Hematopoietic multipotent progenitor cell treated with erythropoietin and hydrocortisone succinate and interleukin-3 and kit ligand, for 4 days (in vitro differentiated cells): Measurements from ENCODE around the gene SORBS2.

Experiments used
- DNase-seq: peaks from one replicate; pipeline ENCODE4 v3.0.0-alpha.2; 2015

The SORBS2 gene

DNA sequence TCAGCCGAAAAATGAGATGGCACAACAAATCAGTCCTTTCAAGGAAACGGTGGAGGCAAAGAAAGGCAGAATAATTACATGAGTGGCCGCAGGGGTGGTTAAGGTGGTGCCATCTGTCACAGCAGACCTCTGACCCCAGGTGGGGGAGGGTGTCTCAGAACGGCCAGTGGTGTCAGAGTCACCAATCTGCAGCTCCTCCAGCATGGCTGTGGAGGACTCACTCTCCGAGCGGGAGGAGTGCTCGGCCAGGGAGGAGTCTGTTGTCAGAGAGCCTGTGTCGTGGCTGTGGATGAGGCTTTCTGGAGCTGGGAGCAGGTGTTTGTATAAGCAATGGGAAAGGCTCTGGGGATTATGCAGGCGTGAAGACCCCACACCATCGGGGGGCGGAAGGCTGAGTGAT is 146.3 kb downstream of the SORBS2 start:
- no peak for DNase-seq

DNA sequence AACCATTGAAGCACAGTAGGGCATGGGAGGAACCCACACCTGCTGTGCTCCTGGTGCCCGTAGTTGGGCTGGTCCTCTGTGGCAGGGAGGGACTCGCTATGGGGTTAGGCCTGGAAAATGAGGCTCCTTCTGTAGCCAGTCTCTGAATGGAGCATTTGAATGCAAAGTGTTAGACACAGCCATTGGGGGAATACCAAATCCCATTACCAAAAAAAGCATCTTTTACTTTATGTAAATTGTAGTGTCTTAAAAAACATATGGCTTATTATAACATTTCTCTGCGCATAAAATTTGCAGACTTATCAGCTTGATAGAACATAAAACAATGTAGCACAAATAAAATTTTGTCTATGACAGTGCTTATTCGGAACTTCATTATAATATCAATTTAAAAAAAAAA is 147.5 kb downstream of the SORBS2 start:
- no peak for DNase-seq

DNA sequence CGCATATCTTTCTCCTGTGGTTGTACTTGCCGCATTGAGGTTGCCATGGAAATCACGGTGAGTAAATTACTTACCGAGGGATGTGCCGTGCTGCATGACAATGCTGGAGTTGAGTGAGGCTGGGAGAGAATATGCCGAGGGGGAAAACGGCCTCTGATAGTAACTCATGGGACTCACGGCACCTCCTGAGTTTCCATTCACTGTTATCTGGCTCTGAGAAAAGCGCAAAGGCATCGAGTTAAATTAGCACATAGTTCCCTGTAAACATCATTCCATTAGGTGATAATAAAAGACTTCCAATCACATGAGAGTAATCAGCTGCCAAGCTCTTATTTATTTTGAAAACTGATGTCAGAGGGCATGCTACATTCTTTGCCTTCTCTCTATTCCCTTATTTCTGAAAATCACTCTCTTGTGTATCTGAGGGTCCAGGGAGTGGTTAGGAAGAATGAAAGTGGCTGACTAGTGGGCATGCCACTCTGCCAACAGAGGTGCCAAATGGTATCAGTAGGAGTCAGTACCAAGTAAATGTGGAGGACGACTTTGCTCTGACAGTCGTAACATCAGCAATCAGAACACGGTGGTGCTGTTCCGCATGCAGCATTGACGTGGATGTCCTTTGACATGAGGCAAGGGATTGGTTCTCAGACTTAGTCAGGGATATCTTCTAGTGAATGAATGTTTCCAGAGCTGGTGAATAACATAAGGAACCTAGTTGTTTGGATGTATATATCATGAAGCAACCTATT is 149.8 kb downstream of the SORBS2 start:
- no peak for DNase-seq

DNA sequence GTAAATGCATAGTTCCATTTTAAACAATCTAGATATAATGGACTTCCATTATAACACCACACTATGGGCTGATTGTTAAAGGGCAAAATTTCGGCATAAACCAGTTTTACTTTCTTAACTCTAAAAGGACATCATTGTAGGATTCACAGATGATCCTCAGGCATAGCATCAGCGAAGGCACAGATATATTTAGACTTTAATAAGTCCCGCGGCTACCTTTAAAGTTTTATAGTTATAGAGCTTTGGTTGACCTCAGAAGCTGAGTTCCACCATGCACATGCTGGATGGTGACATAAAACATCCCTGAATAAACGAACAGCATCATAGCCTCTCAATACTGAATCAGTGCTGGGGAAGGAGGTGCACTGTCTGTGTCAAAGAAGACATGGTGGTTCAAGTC is 151.7 kb downstream of the SORBS2 start:
- DNase-seq: no peak

DNA sequence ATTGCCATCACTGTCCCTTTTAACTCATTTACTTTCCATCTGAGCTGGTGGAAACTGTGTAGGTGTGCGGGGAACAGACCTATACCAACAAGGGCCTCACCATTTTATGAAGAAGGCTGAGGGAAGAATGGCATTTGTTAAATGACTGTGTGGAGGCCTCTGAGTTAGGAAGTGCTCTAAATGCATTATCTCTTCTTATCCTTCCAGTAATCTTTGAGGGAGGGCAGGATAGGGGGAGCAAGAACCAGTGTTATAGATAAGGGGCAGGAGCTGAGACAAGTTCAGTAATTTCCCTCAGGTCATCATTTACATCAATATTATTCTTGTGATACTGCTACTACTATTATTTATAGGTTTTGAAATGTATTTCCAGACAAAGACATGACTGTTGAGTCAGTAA is 154.3 kb downstream of the SORBS2 start:
- DNase-seq: no peak

DNA sequence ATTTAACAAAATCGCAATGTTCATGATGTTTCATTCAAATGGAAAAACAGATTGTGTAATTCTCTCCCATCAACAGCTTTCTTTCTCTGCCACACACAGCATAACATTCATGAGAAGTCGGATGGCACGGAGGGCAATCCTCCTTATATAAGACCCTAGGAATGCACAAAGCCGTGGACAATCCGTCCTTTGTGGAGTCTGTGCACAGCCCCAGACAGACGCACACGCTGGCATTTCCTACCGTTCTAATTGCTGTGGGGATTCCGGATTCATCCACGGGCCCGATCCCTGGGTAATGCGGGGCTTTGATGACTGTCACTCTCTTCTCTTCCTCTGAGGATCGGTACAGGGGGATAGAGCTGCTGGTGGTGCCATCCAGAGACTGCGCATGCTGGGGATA is 154.8 kb downstream of the SORBS2 start:
- DNase-seq: no peak

DNA sequence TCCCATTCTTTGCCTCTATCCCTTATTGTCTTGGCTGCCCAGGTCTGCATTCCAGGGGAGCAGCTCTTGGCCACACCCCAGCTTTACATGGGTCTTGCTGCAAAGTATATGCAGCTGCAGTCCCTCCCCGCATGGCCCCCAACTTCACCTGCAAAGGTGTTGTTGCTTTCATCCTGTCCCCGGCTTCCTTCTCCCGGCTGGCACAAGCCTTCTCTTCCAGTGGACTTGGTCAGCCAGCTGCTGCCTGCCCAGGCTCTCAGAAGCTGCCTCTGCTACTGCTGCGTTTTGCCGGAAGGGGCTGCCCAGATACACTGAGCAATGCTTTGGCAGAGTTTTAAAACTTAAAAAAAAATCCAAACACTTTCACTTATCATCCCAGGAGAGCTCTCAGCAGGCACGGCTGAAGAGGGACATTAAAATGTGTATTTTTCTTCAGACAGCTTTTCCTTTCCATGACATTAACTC is 155.5 kb downstream of the SORBS2 start:
- DNase-seq: no peak

DNA sequence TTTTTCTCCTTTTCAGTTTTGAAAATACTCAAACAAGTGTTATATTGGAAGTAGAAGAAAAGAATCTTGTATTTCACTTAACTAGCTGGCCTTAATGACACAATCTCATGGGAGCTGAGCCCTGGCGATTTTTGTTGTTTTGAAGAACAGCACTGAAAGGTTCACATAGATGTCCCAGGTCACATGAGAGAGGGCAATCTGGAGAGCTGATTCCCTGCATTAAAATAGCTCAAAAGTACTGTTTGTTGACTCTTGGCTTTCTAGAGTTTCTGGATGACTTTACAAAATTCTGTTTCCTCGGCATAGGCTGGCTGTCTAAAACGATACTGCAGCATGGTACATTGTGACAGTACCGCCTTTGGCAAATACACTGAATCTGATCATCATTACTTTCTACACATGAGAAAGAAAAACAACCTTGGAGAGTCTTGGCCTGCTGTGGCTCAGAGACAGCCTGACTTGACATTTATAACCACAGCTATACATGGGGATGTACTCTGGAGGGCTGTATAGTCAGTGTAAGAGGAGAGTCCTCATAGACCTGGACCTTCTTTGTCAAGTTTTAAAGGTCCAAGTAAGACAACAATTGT is 156.9 kb downstream of the SORBS2 start:
- no peak for DNase-seq

DNA sequence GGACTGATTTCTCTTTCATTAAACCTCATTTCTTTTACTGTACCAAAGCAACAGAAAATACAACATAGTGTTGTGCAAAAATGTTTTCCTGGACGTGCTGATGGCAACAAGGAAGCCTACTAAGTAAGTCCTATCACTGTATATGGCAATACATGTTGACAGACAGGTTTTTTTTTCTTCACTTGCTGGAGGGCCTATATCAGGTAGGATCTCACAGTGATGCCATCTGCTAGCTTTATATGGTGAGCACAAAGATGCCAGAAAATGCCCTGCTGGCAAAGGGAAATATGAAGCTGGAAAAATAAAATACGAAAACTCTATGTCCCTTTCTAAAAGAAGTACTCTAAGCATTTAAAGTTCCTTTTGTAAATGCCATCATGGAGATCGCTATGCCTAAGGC is 157.7 kb downstream of the SORBS2 start:
- no peak for DNase-seq

DNA sequence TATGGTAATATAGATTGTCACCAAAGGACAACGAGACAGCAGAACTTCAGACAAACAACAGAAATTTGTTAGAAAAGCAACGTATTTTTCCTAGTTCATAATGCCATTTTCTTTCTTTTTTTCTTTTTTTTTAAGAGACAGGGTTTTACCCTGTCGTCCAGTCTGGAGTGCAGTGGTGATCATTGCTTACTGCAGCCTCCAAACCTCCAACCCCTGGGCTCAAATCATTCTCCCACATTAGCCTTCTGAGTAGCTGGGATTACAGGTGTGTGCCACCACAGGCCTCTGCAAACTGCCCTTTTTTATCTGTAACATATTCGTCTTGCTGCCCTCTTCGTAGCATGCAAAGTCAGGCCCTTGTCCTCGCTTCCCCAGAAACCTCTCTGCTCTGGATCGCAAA is 160.1 kb downstream of the SORBS2 start:
- no peak for DNase-seq

DNA sequence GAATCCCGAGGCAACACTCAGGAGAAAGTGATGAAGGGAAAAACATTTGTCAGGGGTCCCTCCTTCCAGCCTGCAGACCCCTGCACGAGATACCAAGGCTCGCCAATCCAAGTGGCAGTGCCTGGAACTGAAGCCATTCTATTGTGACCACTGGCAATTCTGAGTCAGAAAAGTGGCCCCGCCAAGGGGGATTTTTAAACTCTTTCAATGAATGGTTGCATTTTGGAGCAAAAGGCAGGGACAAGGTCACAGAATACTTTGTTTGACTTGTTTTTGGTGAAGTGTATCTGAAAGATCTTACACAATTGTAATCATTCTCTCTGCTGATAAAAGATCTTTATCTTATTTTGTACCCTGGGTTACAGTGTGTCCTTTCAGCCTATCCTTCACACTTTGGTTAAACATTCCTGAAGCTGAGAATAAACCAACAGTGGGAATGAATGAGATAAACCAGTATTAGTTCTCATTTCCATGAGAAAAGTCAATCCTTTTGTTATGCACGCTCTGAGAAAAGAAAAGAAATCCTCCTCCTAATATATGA is 160.8 kb downstream of the SORBS2 start:
- DNase-seq: no peak

DNA sequence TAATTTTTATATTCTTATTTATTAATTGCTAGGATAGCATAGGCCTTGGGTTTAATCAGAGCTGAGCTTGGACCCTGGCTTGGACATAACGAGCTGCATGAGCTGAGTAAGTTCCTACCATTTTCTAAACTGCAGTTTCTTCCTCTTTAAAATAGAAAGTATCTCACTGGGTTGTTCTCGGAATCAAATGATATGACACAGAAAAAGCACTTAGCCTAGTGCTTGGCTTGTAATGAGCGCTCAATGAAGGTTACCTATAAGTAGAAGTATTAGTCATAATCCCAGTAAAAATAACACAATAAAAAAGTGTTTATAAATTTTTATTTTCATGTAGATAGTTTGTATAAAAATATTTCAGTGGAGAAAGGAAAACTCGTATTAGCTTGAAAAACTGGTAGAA is 163.4 kb downstream of the SORBS2 start:
- DNase-seq: no peak

DNA sequence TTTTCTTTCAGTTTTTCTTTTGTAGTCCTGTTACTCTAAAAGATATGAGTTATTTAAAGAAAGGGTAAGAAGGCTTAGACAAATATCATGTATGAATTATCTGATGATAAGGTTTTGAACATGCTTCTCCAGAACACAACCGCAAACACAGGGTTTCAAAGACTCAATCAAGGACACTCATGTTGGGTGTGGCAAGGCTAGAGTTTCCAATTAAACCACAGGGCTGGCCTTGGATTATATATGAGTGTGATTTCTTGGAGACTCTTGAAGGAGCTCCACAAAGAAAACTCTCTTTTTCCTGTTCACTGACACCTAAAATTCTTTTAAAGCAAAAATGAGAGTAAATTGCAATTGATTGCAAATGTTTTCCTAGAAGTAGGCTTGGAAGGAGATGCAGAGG is 166.6 kb downstream of the SORBS2 start:
- no peak for DNase-seq

DNA sequence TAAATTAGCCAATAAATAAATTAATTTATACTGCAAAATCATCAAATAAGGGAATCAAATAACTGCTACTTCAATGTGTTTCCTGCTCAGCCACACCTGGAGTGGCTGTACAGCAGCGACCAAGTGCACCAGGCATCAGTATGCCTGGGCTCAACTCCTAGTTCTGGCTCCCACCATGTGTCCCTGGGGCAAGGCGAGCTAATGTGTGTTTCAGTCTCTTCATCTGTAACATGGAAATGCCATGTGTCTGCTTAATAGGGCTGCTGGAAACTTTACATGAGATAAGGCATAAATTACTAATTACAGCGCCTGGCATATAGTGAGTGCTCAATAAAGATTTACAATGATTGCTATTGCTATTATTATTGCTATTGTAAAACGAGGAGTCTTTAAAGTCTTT is 167.6 kb downstream of the SORBS2 start:
- DNase-seq: no peak

DNA sequence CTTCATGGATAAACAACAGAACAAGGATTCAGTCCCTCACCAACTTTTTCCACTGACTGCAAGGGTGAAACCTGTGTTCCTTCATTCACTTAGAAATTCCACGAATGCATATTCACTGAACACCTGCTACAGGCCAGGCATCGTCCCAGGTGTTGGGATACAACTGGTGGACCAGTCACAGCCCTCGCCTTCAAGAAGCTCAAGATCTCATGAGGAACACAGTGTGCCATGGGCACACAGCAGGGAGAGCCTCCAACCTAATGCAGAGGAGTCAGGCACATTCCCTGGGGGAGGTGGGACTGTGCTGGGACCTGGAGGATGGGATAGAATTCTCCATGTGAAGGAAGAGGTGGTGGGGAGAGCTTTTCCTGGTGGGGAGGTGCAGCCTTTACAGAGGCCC is 169.1 kb downstream of the SORBS2 start:
- no peak for DNase-seq

DNA sequence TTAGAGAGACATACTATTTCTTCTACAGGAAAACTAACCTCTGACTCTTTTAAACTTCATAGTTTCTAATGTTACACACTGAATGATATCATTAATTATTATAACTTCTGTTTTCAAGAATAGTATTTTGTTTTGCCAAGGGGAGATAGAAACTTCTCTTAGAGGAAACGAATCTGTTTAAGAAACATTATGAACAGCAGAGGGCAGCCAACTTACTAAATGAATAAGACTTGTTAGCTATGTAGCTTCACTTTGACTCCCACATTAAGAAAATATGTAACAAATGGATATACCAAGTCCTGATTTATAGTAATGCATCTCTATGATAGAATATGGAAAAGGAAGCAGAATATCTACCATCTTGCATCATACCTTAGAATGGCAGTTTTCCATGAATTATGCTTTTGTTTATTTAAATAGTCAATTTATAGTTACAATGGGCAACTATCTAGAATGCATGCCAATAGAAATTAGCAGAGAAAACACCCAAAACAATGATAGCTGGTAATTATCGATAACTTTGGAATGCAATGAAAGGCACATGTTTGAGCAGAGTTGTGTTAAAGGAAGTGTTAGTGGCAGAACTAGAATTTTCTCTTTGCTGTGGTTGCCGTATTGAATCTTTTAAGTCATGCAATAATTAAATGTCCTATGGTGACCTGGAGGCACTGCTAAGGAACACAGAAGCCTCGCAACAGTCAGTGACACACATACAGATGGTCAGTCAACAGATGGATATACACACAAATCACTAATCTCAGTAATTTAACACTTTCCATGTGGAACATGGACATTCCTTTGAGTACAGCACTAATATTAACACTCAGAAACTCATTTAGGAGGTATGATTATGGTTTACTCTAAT is 171.0 kb downstream of the SORBS2 start:
- peak; percentile 82 for DNase-seq

DNA sequence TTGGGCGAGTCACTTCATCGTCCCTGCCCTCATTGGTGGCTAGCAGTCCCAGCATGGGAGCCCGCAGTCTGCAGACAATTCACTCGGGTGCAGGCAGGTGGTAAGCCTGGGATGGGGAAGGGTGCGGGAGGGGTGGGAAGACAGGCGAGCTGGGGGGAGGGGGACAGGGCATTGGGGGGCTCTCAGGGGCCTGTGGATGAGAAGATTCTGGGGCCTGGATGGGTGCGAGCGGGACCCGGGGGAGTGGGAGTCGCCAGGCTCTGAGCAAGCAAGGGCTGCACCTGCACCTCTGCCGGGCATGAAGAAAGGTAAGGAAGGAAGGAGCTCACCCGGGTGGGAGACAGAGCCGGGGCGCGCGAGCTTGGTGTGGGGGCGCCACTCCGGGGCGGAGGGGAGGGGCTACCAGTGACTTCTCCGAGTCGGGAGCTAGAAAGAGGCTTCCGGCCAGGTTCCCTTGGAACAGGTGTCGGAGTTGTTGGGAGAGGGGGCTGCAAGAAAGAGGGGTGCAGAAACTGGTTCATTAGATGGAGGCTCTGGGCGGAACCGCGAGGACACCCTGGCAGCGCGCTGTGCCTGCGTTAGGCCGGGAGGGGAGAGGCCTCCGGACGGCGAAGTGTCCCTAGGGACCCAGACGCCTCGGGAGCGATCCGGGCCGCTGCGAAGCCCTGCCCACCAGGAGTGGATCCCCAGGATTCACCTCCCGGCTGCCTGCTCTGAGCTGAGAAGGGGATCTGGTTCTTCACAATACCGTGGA is 173.3 kb downstream of the SORBS2 start:
- DNase-seq: no peak

DNA sequence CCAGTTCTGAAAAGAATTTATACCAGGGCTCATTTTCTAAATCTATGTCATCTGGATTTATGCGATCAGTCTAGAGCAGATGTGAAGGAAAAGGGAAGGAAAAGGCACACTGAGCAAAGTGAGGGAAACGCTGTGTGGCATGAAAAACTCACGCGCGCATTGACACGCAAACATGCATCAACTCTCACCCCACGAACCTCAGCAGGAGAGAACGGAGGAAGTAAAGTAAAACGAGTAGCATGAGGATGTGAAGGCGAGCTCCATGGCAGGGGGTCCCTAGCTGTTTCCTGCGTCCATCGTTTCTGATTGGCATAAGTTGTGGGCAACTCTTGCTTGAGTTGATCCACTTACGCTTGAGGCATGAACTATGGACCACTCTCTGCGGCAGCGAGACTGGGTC is 173.9 kb downstream of the SORBS2 start:
- DNase-seq: no peak

DNA sequence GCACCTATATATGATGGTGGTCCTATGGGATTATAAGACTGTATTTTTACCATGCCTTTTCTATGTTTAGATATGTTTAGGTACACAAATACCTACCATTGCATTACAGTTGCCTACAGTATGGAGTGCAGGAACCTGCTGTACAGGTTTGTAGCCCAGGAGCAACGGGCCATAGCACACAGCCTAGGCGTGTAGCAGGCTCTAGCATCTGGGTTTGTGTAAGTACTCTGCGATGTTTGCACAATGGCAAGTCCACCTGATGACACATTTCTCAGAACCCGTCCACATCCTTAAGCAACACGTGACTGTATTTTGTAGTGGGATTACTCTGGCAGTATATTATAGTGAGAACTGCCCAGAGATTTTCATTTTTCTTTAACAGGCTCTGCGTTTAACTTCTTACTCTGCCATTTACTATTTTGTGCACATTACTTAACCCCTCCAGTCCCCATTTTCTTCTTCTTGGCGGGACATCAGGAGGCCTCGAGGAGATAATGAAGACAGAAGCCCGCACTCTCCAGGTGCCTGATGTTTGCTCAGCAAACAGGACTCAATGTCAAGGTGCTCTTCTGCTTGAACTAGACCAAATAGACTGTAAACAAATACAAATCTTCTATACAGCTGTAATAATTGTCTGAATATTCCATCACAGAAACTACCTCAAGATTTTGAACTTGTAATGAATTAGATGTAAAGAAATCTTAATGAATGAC is 174.7 kb downstream of the SORBS2 start:
- DNase-seq: no peak

DNA sequence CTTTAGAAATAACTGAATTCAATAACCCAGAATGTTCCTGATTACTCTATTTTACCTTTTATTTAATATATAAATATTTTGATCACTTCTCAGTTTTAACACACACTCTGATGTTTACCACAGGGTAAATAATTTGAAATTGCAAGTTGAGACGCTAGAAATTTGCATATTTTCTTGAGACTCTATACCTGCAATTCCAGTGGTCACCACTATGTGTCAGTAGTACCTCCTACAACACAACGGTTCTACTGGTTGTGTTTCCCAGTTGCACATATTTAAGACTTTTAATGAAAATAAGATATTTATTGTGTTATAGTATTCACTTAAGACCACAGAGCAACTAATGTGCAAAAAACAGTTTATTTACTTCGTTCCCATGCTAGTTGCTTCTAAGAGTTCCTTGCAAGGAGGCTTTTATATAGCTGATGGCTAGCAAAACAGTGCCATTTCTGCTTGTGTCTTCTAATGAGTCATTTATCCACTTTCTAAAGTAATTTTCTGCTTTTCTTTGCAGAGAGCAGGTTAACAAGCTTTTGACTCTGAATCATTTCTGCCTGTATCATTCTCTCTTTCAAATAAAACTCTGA is 177.8 kb downstream of the SORBS2 start:
- DNase-seq: peak; percentile 41

DNA sequence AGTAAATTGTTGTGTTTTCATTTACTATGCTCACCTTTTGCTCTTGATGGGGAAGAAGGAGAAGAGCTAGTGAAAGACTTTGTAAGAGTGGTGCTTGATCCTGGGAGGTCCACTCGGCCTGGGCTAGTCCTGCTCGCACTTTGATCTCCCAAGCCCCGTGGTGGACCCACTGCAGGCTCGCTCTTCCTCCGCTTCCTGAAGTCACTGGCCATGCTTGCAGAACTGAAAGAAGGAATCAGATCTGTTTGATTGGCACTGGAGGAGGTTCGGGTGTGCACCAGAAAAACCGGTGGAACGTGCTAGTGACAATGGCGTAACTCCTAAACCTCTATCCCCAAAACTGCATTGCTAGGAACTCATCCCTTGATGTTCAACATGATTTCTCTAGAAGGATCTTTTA is 185.2 kb downstream of the SORBS2 start:
- no peak for DNase-seq

DNA sequence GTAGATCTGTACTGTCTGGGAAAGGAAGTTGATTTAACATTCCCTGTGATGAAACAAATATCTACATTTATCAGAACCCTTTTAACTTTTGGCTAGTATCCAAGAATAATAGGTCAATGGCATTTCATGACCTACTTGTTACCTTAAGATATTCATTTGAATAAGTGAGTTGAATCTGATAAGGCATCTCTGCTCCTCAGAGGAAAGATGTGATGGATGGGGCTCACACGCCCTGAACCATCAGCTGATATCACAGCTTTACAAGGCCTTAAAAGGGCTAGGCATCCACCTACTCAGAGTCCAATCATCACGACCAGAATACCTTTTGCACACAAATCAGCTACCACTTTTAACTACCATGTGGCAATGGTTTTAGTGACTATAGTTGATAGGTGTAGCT is 186.5 kb downstream of the SORBS2 start:
- DNase-seq: no peak
